GM19099 (cell line): ENCODE measurements around the gene NSD2.

Experiments
- POLR2A ChIP-seq: IDR thresholded peaks from 3 replicates; pipeline ENCODE4 v1.6.1; 2011; ENCODE audit warnings: low read depth; ENCODE audit not compliant: insufficient read length; ENCODE audit errors: extremely low read depth

The NSD2 gene

DNA sequence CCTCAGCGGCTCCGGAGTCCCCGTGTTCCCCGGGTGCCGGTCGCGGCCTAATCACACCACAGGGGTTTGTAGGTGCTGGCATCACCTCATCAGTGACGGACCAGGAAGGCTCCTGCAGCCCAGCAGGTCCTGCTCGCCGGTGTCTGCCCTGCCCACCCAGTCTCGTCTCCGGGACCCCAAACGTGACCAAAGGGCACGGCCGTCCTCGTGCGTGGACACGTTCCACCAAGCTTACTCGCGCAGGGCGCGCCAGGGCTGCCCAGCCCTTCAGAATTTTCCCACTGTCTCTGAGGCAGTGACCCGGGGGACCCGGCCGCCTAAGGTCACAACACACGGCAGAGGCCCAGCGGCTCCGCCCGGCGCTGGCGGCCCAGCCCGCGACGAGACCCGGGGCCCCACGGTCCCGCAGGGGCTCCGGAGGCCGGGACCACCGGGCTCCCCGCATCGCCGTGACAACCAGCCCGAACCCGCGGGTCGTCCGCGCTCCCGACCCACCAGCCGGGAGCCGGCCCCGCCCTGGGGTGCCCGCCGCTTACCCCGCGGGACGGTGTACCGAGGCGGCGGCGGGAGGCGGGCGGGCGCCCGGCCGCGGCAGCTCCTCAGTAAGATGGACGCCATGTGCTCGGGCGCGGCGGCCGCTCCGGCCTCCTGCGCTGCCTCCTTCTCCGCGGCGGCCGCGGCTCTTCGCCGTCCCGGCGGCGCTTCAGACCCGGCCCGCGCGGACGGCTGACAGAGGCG lies 15.7 kb upstream of the NSD2 start:
- no peak for TF ChIP-seq POLR2A

DNA sequence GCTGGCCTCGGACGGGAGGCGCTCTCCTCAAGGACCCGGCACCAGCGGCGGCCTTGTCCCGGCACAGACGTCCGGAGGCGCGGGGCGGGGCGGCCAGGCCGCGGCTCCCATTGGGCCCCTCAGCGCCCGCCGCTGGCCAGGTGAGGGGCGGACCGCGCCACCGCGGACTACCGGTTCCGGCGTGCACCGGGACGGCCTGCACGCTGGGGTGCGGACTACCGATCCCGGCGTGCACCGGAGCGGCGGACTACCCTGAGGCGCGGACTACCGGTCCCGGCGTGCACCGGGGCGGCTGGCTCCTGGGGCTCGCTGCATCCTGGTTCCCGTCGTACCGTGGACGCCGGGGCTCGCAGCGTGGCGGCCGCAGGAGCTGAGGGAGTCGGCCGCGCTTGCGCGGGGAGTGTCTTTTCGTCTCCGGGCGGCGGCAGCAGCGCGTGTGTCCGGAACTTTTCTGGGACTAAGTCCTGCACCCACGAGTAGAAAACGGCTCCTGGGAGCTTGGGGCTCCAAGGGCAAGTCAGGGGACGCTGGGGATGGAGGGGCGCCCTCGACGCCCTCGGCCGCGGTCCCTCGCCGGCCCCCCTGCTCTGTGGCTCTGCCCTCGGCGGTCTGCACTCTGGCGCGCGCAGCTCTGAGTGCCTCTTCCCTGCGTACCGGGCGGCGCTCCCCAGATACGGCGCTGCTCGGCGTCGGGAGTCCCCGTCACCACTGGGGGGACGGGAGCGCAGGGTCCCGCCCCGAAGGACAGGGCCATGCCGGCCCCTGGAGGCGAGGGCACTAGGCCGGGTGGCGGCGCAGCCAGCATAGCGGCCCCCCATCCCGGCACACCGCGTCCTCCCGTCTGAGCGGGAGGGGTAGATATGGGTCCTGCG lies 14.9 kb upstream of the NSD2 start, which contains the start of gene LETM1:
TSS of gene LETM1 (minus strand) at position 86 of the 872 bp plus-strand sequence. CDS start 206 bp downstream, outside the sequence.
- TF ChIP-seq POLR2A = peak; percentile 84

DNA sequence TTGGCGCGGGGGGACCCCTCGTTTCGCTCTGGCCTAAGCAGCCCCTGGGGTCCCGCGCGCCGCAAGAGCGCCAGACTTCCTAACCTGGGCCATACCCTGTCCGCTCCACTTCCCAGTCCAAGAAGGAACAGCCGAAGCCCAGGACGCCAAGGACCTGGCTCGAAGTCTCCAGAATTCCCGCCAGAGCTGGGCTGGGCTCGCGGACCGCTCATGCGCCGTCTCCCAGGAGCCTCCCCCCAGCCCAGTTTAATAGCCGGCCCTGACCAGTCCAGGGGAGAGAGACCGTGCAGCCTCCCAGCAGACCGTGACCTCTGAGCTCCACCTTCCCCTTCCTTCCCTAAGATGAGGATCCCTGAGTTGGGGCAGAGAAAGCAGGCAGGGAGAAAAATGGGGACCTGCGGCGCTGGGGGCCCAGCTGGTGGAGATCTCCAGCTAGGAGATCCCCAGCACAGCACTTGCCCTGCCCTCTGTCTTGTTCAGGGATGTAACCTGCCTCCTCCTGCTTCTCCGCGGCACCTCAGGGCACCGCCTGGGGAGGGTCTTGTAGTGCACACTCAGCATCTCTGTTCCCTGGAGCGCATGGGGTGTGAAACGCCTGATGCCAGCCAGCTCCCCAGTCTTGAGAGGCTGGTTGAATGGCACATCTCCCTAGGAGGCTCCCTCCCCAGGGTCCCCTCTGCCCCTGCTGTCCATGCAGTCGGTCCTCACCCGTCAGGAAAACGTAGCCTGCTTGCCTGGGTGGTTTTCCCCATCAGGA lies 14.1 kb upstream of the NSD2 start:
- TF ChIP-seq POLR2A = no peak

DNA sequence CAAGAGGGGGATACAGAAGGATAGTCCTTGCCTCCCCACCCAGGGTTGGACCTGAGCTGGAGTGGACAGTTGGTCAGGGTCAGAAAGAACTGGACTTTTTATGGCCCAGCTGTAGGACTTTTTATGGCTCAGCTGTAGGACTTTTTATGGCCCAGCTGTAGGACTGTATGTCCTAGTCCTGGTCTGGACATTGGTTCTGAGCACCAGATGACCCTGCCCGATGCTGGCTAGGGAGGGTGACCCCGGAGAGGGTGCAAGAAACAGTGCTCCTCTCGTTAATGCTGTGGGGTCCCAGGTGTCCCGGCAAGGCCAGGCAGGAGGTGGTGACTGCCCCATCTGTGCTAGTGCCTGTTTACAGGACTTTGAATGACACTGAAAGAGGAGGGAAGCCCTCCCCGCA lies 13.3 kb upstream of the NSD2 start:
- no peak for TF ChIP-seq POLR2A

DNA sequence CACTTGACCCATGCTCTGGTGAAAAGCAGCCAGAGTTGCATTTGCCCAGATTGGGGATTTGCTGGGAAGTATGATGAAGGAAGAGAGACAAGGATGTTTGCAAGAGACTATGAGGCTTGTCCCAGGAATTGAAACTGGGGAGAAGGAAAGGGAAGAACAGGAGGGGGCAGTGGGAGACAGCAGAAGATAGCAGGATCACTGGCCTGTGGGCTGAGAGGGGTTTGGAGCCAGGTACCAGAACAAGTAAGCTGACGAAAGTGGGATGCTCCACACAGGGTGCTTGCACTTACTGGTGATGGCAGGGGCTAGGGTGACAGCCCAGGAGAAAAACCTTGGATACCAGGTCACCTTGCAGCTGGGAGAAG lies 11.8 kb upstream of the NSD2 start:
- TF ChIP-seq POLR2A = no peak

DNA sequence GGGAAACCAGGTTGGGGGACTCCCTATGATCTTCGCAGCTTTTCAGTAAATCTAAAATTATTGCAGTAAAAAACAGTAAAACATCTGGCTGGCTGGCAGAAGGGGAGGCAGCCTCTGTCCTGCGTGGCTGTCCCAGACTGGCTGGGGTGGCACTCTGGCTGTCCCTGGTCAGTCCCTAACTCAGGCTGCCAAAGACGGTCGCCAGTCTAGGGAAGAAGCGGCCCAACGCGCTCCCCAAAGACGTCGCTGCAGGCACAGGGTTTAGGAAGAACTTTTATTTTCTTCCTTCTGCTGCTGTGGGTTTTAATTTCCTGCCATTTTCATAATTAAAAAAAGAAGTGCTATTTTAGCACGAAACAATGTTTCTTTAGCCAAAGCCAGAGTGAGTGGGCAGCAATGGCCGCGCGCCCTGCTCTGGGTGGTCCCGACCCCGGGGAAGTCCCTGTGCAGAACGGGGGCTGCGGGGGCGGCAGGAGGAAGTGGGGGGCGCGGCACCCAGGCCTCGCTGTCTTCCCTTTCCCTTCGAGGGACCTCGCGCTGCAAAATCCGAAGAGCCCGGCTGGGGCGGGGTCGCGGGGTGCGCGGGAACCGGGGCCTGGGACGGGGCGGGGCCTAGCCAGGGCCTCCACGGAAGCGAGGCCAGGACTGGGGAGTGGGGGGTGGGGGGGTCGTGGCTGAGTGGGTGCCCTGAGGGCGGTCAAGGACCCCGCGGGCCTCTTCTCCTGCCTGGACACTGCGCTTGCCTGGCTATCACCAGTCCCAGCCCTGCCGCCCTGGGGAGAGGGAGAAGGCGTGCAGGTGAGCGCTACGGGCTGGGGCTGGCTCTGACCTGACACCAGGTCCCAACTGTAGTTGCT lies 8.9 kb upstream of the NSD2 start:
- TF ChIP-seq POLR2A = no peak

DNA sequence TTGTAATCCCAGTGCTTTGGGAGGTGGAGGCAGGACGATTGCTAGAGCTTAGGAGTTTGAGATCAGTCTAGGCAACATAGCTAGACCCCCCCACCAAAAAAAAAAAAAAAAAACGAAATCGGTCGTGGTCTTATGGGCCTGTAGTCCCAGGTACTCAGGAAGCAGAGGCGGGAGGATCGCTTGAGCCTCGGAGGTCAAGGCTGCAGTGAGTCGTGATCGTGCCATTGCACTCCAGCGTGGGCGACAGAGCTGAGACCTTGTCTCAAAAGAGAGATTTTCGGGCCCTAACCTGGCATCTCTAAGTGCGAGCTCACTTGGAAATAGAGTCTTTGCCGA lies 8.3 kb upstream of the NSD2 start:
- no peak for TF ChIP-seq POLR2A

DNA sequence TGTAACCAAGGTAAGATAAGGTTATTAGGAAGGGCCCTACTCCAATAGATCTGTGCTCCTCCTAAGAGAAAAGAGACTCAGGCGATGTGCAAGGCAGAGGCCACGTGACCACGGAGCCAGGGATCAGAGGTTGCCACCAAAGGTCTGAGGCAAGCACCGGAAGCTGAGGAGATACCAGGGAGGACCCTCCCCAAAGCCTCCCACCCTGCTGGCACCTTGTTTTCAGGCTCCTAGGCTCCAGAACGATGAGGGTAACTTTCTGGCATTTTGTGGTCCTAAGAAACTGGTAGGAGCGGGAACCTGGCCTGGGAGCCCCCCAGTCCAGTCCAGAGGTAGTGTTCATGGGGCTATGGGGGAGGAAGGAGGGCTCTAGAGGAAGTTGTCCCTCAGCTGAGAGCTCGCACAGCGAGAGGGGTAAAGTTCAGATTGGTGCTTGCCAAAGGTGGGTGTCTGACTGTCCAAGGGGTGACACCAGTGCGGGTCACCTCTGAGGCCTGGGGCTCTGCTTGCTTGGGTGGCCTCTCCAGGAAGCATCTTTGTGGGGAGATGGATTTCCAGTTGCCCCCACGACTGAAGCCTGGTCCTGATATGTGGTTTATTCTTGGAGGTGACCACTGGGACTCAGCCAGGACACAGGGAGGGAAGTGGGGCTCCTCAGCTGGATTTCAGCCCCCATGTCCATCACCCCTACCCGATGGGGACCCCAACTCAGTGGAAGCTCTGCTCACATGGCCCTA lies 7.7 kb upstream of the NSD2 start:
- no peak for TF ChIP-seq POLR2A

DNA sequence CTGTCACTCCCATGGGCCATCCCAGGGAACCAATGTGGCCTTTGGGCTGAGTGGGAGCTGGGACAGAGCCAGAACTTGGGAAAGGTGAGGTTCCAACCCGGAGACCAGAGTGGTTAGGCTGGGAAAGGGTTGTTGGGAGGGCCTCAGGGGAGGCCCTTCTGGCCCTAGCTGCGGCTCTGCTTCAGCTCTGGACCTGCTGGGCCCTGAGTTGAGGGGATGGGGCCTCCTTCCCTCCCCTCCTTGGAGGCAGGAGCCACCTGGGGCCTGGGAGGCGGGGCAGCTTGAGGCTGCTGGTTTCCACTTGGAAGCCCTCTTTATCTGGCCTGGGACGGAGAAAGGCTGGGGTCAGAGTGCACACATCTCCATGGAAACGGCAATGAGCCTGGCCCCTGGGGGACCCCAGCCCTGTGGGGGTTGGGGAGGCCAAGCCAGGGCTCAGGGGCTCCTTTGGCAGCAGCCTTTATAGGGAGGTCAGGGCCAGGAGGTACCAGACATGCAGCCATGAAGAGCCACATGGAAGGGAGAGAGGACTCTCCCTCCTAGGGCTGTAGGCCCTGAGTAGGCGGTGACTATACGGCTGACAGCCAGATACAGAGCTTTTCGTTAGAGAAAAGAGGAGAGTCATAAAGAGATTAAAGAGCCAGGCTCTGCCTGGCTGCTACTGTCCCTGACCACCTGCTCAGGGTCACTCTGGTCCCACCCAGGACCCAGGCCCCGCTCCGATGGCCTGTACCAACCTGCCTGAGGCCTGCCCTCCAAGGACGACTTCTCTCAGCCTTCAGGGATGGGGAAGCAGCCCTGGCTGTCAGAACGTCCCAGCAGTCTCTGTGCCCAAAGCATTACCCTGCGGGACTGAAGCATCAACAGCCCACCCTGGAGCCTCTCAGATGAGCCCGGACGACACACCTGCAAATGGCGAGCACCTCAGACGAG lies 6.9 kb upstream of the NSD2 start:
- no peak for TF ChIP-seq POLR2A

DNA sequence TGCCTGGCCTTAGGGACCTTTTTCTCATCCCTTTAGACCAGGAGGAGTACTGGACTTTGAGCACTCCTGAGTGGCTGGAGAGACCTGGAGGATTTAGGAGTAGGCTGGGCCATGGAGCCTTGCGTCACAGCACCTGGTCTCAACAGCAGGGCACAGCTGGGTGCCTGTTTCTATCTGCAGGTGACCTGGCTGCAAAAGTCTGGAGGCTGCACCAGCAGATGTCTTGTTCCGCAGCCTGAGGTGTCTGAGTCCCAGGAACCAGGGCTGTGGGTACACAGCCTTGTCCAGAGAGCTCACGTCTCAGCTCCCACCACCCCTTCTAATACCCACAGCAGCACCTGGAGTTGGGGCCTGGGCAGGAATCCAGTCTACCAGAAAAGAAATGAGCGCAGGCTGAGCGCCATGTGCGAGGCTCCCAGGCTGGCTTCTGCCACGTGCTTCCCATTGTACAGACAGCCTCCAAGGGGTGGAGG lies 5.0 kb upstream of the NSD2 start:
- TF ChIP-seq POLR2A = no peak

DNA sequence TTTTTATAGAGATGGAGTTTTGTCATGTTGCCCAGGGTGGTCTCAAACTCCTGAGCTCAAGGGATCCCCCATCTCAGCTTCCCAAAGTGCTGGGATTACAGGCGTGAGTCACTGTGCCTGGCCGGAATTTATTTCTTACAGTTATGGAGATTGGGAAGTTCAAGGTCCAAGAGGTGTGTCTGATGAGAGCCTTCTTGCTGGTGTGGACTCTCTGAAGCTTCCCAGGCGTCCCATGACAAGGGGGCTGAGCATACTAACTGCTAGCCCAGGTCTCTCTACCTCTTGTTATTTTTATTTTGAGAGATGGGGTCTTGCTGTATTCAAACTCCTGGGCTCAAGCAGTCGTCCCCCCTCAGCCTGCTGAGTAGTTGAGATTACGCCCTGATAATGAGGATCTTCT lies 2.9 kb upstream of the NSD2 start:
- TF ChIP-seq POLR2A = no peak

DNA sequence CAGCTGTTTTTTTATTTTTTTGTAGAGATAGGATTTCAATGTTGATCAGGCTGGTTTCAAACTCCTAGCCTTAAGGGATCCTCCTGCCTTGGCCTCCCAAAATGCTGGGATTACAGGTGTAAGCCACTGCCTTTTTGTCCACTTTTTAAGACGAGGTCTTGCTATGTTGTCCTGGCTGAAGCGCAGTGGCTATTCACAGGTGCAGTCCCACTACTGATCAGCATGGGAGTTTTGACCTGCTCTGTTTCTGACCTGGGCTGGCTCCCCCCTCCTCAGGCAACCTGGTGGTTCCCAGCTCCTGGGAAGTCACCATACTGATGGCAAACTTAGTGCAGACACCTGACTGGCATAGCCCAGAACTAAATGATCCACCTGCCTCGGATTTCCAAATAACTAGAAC lies 2.3 kb upstream of the NSD2 start:
- TF ChIP-seq POLR2A = no peak
